Ovary (tissue), 9 donors: ENCODE measurements around the gene PHYHD1. TPM values are rescaled to one million over a fixed set of nuclear protein-coding genes. Genes with fewer than 3 reads are reported as not detected.

Experiments
- DNase-seq, 5 donors: peaks; one replicate each; pipeline ENCODE4 v3.0.0-alpha.2; 2019 to 2020
- H3K27ac ChIP-seq, 2 donors: fragments of 200-600 bp; one replicate each; pipeline versions ENCODE4 v1.5.1 to v1.8.0; 2019 to 2022
- H3K27me3 ChIP-seq: fragments of 200-600 bp; one replicate; pipeline ENCODE4 v1.8.0; 2022
- H3K36me3 ChIP-seq: fragments of 200-600 bp; sonication (generic); one replicate; pipeline ENCODE4 v1.5.1; 2019
- H3K4me1 ChIP-seq: one replicate; pipeline ENCODE4 v1.8.1; 2013; ENCODE audit warnings: mild to moderate bottlenecking, moderate library complexity; ENCODE audit not compliant: insufficient read depth
- H3K4me3 ChIP-seq: fragments of 200-600 bp; sonication (generic); one replicate; pipeline ENCODE4 v1.5.1; 2017
- H3K9me3 ChIP-seq, 2 donors: fragments of 200-600 bp in 1 of 2; sonication (generic) in 1 of 2; one replicate each; pipeline versions ENCODE4 v1.5.1 to v1.8.1; 2013 to 2019; ENCODE audit warnings: mild to moderate bottlenecking in 1 of 2, moderate library complexity in 1 of 2
- EP300 ChIP-seq: sonication (generic); formaldehyde crosslinking; IDR thresholded peaks from one replicate; pipeline ENCODE4 v1.6.1; 2017; ENCODE audit warnings: antibody characterized with exemption
- POLR2A ChIP-seq: fragments of 450-650 bp; IDR thresholded peaks from one replicate; pipeline ENCODE4 v1.6.1; 2017; ENCODE audit warnings: antibody characterized with exemption, mild to moderate bottlenecking, moderate library complexity
- WGBS, 3 donors: extraction: QIAGEN DNeasy Blood & Tissue Kit in 1 of 3; methylation state at CpG; one replicate each; pipeline versions ENCODE4 v1.1.5 to v1.1.7; 2013 to 2017; 5-methylcytosine and 5-hydroxymethylcytosine counted together
- intact Hi-C, 4 donors: fragments of 100-400 bp; cut with DNase I; formaldehyde crosslinking; loops; one replicate each; pipeline versions ENCODE4 v1.11.0 to v1.15.1; 2022 to 2023
- polyA plus RNA-seq, 2 donors: library from polyadenylated mRNA; stranded (reverse); fragments of 200-250 nt in 1 of 2; fragments of 350-450 nt in 1 of 2; fragmentation: Illumina TruSeq in 1 of 2; extraction: RNeasy Lipid Tissue Mini Kit (QIAGEN cat#74804) in 1 of 2; gene quantifications; one replicate each; pipeline ENCODE4 v1.2.3, GENCODE V29; 2013 to 2014
- total RNA-seq, 7 donors: library from RNA; depleted of rRNA in 2 of 7; stranded (reverse); fragments of >200 nt in 2 of 7; fragmentation: NEBNext Ultra II Directional in 3 of 7; extraction: Animal tissue kit (Norgen Biotek cat#: 25700) in 3 of 7; gene quantifications; one replicate each; pipeline versions ENCODE4 v1.1.0 to v1.2.4, GENCODE V29; 2016 to 2023
- TF ChIP-seq, protein P1 (sequence below), 3 donors: fragments of 450-650 bp in 2 of 3; fragments of 200-600 bp in 1 of 3; IDR thresholded peaks; one replicate each; pipeline versions ENCODE4 v1.5.1 to v1.8.0; 2016 to 2022; ENCODE audit warnings: antibody characterized with exemption in 3 of 3, mild to moderate bottlenecking in 1 of 3
- donor health status: DM: no; HTN: no; CAD: no; lungs with moderate emphysema.
- donor health status: DM: no; HTN: no; CAD: no.
- donor health status: Bipolar disorder and iron deficiency.
- donor health status: DM: yes; HTN: yes; CAD: no.
- donor health status: DM: no; HTN: no; CAD: no.
- donor health status: DM: yes; HTN: yes; CAD: no.

The PHYHD1 gene
- total and polyA plus RNA-seq, 9 donors: 24.8 to 63.9 (median 43.1) TPM

GRCh38 chr9:128898845-128899565, 21.8 kb upstream of the PHYHD1 start:
- no peaks in the 10 kb centered on the region for H3K9me3 ChIP-seq
- no peaks in the 10 kb centered on the region for H3K36me3 ChIP-seq
- H3K4me3 ChIP-seq: no peak overlapping the region
- no peaks in the 10 kb centered on the region for H3K4me1 ChIP-seq
- 86 to 88% (median 88%) methylated on average over 16 to 18 of the region's 18 CpGs for WGBS, 3 donors
- no peak overlapping the region for H3K27ac ChIP-seq
- intact Hi-C loops: no loop called here
- TF ChIP-seq POLR2A (no peak), EP300 (no peak)
- TF ChIP-seq, protein P1, sequence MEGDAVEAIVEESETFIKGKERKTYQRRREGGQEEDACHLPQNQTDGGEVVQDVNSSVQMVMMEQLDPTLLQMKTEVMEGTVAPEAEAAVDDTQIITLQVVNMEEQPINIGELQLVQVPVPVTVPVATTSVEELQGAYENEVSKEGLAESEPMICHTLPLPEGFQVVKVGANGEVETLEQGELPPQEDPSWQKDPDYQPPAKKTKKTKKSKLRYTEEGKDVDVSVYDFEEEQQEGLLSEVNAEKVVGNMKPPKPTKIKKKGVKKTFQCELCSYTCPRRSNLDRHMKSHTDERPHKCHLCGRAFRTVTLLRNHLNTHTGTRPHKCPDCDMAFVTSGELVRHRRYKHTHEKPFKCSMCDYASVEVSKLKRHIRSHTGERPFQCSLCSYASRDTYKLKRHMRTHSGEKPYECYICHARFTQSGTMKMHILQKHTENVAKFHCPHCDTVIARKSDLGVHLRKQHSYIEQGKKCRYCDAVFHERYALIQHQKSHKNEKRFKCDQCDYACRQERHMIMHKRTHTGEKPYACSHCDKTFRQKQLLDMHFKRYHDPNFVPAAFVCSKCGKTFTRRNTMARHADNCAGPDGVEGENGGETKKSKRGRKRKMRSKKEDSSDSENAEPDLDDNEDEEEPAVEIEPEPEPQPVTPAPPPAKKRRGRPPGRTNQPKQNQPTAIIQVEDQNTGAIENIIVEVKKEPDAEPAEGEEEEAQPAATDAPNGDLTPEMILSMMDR (IDR thresholded peaks at IDR 0.05): no peak
- H3K27me3 ChIP-seq: no peaks in the 10 kb centered on the region
- DNase-seq: no peak

- WGBS, 3 donors: 70 to 74% (median 70%) methylated on average over 8 of the region's 8 CpGs
Measured at GRCh38 chr9:128899566-128900322, 21.0 kb upstream of the PHYHD1 start.

GRCh38 chr9:128901379-128901778, 19.4 kb upstream of the PHYHD1 start:
- no peaks in the 10 kb centered on the region for H3K27me3 ChIP-seq
- H3K9me3 ChIP-seq: no peaks in the 10 kb centered on the region
- intact Hi-C loops: no loop called here
- no peaks in the 10 kb centered on the region for H3K4me1 ChIP-seq
- no peak for TF ChIP-seq POLR2A
- no peak for TF ChIP-seq EP300
- TF ChIP-seq, protein P1 (IDR thresholded peaks at IDR 0.05): no peak
- WGBS, 3 donors: 81 to 87% (median 83%) methylated on average over 7 of the region's 7 CpGs
- no peaks in the 10 kb centered on the region for H3K36me3 ChIP-seq
- no peak overlapping the region for H3K27ac ChIP-seq
- DNase-seq: no peak
- H3K4me3 ChIP-seq: no peak overlapping the region

More at GRCh38 chr9:128899566-128900322, 21.0 kb upstream of the PHYHD1 start:
- no peaks in the 10 kb centered on the region for H3K9me3 ChIP-seq
- H3K27ac ChIP-seq: no peak overlapping the region
- intact Hi-C loops: no loop called here
- TF ChIP-seq, protein P1 (IDR thresholded peaks at IDR 0.05): no peak
- no peak for TF ChIP-seq EP300
- TF ChIP-seq POLR2A: no peak
- H3K27me3 ChIP-seq: no peaks in the 10 kb centered on the region
- no peak overlapping the region for H3K4me3 ChIP-seq
- H3K36me3 ChIP-seq: no peaks in the 10 kb centered on the region
- DNase-seq: no peak
- no peaks in the 10 kb centered on the region for H3K4me1 ChIP-seq

GRCh38 chr9:128901822-128902221, 19.0 kb upstream of the PHYHD1 start:
- Histone ChIP-seq H3K4me1 (no peaks in the 10 kb centered on the region), H3K27me3 (no peaks in the 10 kb centered on the region), H3K27ac (no peak overlapping the region), H3K4me3 (no peak overlapping the region), H3K9me3 (no peaks in the 10 kb centered on the region), H3K36me3 (no peaks in the 10 kb centered on the region)
- intact Hi-C loops: no loop called here
- DNase-seq: no peak
- TF ChIP-seq, protein P1 (IDR thresholded peaks at IDR 0.05): no peak
- TF ChIP-seq POLR2A: no peak
- TF ChIP-seq EP300: no peak
- 87 to 92% (median 88%) methylated on average over 5 of the region's 5 CpGs for WGBS, 3 donors
